Measurements from ENCODE around the gene ZNF638. TPM values are rescaled to one million over a fixed set of nuclear protein-coding genes. Genes with fewer than 3 reads are reported as not detected.

The ZNF638 gene
- total and polyA plus RNA-seq, 10 of the 15 experiments (the other 5 are each of a cell fraction or from before 2014, with no cell fraction given) = 37.6 to 133 (median 64.5) TPM

DNA sequence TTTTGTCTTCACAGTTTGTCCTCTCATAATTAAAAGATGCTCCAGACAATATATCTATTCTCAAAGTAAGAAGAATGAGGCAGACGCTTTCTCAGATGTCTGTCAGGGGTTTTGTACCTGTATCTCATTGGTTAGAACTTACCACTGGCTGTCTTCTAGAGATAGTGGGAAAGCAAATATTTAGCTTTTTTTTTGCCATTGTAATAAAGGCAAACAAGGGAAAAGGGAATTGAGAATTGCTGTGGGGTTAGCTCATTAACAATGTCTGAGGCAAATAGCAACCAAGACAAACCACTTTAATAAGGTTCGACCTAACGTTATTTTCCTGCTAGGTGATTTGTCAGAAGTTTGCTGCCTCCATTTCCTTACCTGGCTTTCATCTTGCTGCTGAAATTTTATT lies 30.0 kb downstream of the ZNF638 start (continued):
- TF ChIP-seq ZZZ3 (IDR thresholded peaks at IDR 0.05; ENCODE audit: control insufficient read depth, insufficient read length, low read depth) (no peak), ZNF207 (IDR thresholded peaks at IDR 0.05; ENCODE audit: borderline replicate concordance) (no peak), CEBPB (IDR thresholded peaks at IDR 0.05; ENCODE audit: borderline replicate concordance in 1 of 2, low read depth in 2 of 2, low read length in 2 of 2) (no peak), KLF5 (IDR thresholded peaks at IDR 0.05; ENCODE audit: partially characterized antibody) (no peak), MYB (IDR thresholded peaks at IDR 0.05; ENCODE audit: borderline replicate concordance, low read depth, low read length) (no peak), SIN3A (IDR thresholded peaks at IDR 0.05; ENCODE audit: low read depth, low read length) (no peak), ZSCAN29 (IDR thresholded peaks at IDR 0.05) (no peak), IKZF2 (IDR thresholded peaks at IDR 0.05) (peak; percentile 84 to 89), RCOR1 (conservative IDR thresholded peaks at IDR 0.05; ENCODE audit: low read depth, low read length) (no peak), FOXK2 (IDR thresholded peaks at IDR 0.05) (no peak), FOXM1 (IDR thresholded peaks at IDR 0.05; ENCODE audit: low read depth, low read length) (no peak), ZNF274 (IDR thresholded peaks at IDR 0.05; ENCODE audit: insufficient read depth, insufficient read length) (no peak), PRDM15 (CRISPR knock-in tag; IDR thresholded peaks at IDR 0.05) (no peak), PAX5 (IDR thresholded peaks at IDR 0.05; ENCODE audit: borderline replicate concordance, low read depth, low read length) (no peak), ETV6 (conservative IDR thresholded peaks at IDR 0.05 in 1 of 2, IDR thresholded peaks at IDR 0.05 in 1 of 2; ENCODE audit: borderline replicate concordance in 1 of 2, low read depth in 1 of 2) (no peak), ZNF217 (IDR thresholded peaks at IDR 0.05) (peak; percentile 48; the same call in 1 of the 2 replicates)
- TF ChIP-seq, protein P1, sequence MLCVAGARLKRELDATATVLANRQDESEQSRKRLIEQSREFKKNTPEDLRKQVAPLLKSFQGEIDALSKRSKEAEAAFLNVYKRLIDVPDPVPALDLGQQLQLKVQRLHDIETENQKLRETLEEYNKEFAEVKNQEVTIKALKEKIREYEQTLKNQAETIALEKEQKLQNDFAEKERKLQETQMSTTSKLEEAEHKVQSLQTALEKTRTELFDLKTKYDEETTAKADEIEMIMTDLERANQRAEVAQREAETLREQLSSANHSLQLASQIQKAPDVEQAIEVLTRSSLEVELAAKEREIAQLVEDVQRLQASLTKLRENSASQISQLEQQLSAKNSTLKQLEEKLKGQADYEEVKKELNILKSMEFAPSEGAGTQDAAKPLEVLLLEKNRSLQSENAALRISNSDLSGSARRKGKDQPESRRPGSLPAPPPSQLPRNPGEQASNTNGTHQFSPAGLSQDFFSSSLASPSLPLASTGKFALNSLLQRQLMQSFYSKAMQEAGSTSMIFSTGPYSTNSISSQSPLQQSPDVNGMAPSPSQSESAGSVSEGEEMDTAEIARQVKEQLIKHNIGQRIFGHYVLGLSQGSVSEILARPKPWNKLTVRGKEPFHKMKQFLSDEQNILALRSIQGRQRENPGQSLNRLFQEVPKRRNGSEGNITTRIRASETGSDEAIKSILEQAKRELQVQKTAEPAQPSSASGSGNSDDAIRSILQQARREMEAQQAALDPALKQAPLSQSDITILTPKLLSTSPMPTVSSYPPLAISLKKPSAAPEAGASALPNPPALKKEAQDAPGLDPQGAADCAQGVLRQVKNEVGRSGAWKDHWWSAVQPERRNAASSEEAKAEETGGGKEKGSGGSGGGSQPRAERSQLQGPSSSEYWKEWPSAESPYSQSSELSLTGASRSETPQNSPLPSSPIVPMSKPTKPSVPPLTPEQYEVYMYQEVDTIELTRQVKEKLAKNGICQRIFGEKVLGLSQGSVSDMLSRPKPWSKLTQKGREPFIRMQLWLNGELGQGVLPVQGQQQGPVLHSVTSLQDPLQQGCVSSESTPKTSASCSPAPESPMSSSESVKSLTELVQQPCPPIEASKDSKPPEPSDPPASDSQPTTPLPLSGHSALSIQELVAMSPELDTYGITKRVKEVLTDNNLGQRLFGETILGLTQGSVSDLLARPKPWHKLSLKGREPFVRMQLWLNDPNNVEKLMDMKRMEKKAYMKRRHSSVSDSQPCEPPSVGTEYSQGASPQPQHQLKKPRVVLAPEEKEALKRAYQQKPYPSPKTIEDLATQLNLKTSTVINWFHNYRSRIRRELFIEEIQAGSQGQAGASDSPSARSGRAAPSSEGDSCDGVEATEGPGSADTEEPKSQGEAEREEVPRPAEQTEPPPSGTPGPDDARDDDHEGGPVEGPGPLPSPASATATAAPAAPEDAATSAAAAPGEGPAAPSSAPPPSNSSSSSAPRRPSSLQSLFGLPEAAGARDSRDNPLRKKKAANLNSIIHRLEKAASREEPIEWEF (IDR thresholded peaks at IDR 0.05; ENCODE audit: insufficient replicate concordance, low read depth, low read length) = peak; percentile 50
- TF ChIP-seq, protein P2, sequence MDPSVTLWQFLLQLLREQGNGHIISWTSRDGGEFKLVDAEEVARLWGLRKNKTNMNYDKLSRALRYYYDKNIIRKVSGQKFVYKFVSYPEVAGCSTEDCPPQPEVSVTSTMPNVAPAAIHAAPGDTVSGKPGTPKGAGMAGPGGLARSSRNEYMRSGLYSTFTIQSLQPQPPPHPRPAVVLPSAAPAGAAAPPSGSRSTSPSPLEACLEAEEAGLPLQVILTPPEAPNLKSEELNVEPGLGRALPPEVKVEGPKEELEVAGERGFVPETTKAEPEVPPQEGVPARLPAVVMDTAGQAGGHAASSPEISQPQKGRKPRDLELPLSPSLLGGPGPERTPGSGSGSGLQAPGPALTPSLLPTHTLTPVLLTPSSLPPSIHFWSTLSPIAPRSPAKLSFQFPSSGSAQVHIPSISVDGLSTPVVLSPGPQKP (IDR thresholded peaks at IDR 0.05; ENCODE audit: low read depth, low read length) = no peak
- TF ChIP-seq, protein P3, sequence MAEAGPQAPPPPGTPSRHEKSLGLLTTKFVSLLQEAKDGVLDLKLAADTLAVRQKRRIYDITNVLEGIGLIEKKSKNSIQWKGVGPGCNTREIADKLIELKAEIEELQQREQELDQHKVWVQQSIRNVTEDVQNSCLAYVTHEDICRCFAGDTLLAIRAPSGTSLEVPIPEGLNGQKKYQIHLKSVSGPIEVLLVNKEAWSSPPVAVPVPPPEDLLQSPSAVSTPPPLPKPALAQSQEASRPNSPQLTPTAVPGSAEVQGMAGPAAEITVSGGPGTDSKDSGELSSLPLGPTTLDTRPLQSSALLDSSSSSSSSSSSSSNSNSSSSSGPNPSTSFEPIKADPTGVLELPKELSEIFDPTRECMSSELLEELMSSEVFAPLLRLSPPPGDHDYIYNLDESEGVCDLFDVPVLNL (IDR thresholded peaks at IDR 0.05; ENCODE audit: low read depth, low read length) = no peak

Measured in GM12878 (cell line).